ENCODE data around the gene PDK3. TPM values are rescaled to one million over a fixed set of nuclear protein-coding genes. Genes with fewer than 3 reads are reported as not detected.

PDK3 gene
- total RNA-seq, 2 donors from 2014 or later: 26.0 to 31.7 TPM

DNA sequence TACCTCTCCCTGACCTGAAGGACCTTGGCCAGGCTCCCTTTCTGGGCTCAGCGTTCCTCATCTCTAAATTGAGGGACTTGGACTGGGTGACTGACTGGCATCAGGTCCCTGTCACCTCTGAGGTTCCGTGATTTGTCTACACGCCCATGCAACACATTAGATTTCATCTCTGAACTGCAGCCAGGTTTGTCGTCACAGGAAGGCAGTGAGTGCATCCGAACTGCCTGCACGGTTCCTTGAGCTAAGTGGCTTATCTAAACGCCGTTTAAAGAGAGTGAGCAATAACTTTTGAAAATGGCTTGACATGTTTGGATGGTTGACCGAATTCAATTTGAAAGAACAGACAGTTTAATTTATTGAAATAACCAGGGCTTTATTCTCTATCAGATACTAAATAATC lies 112.0 kb downstream of the PDK3 start:
- DNase-seq (no peak), ATAC-seq (replicated peaks in 1 of 2) (no peak)
- Mint-ChIP-seq H3K4me3 (no peak overlapping the region), H3K4me1 (ENCODE audit: low read depth) (no peaks in the 10 kb centered on the region), H3K9me3 (no peaks in the 10 kb centered on the region), H3K27ac (no peak overlapping the region), H3K36me3 (ENCODE audit: insufficient read depth in 2 of 2) (no peaks in the 10 kb centered on the region), H3K27me3 (ENCODE audit: low read depth) (peaks cover 12% of the 10 kb centered on the region)

Other genes with a start within 250 kb of the PDK3 start
- gene SUPT20HL2, start 151.2 kb upstream of the PDK3 start, total RNA-seq: not detected
- gene SUPT20HL1, start 104.6 kb upstream of the PDK3 start, total RNA-seq: not detected
- gene PCYT1B, start 182.1 kb downstream of the PDK3 start, total RNA-seq: under 1 TPM; 0.07 to 0.12 TPM
- 10 to 100 TPM; 26.7 to 29.9 TPM for gene POLA1, start 228.6 kb downstream of the PDK3 start, total RNA-seq